ENCODE results near the gene GLI3. TPM values are rescaled to one million over a fixed set of nuclear protein-coding genes. Genes with fewer than 3 reads are reported as not detected.
"Not testable (repeated sequence)": the region's sequence is repeated elsewhere in the genome, so short reads cannot be mapped to it uniquely, and the experiment has no call there.

The GLI3 gene
- total RNA-seq, 2 donors from 2014 or later: 6.0 to 8.1 TPM

- intact Hi-C loops (cut with DNase I): no loop called here
- ATAC-seq: no peak
- DNase-seq: no peak
These were observed 17.6 kb downstream of the GLI3 start for GRCh38 chr7:42219447-42219846.

GRCh38 chr7:42218248-42218647, 18.8 kb downstream of the GLI3 start:
- intact Hi-C loops (cut with DNase I): no loop called here
- DNase-seq: no peak
- ATAC-seq: no peak

GRCh38 chr7:42217548-42217947, 19.5 kb downstream of the GLI3 start:
- DNase-seq (no peak), ATAC-seq (no peak)
- intact Hi-C loops (cut with DNase I): no loop called here

- ATAC-seq: no peak
These were observed 20.0 kb downstream of the GLI3 start for GRCh38 chr7:42217053-42217452.

GRCh38 chr7:42214060-42214679, 22.8 kb downstream of the GLI3 start:
- intact Hi-C loops (cut with DNase I): no loop called here
- DNase-seq: no peak
- ATAC-seq: no peak

More at GRCh38 chr7:42217053-42217452, 20.0 kb downstream of the GLI3 start:
- intact Hi-C loops (cut with DNase I): no loop called here
- no peak for DNase-seq

- no peak for ATAC-seq
- no peak for DNase-seq
- intact Hi-C loops (cut with DNase I): no loop called here
These were observed 23.9 kb downstream of the GLI3 start for GRCh38 chr7:42213093-42213492.

GRCh38 chr7:42212541-42213090, 24.4 kb downstream of the GLI3 start:
- intact Hi-C loops (cut with DNase I): no loop called here
- DNase-seq: no peak
- ATAC-seq: no peak

- intact Hi-C loops (cut with DNase I): no loop called here
- ATAC-seq (peak in 1 of 2 donors; percentile 30), DNase-seq (no peak)
These were observed 25.1 kb downstream of the GLI3 start for GRCh38 chr7:42211938-42212337.

GRCh38 chr7:42210779-42211178, 26.2 kb downstream of the GLI3 start:
- intact Hi-C loops (cut with DNase I): no loop called here
- DNase-seq: no peak
- no peak for ATAC-seq

- ATAC-seq (no peak), DNase-seq (no peak)
- intact Hi-C loops (cut with DNase I): no loop called here
These were observed 26.7 kb downstream of the GLI3 start for GRCh38 chr7:42210333-42210732.

GRCh38 chr7:42209085-42209484, 27.9 kb downstream of the GLI3 start:
- intact Hi-C loops (cut with DNase I); ATAC-seq: not testable (repeated sequence)

GRCh38 chr7:42208572-42208971, 28.4 kb downstream of the GLI3 start:
- no peak for ATAC-seq
- intact Hi-C loops (cut with DNase I): no loop called here
- no peak for DNase-seq

More at GRCh38 chr7:42209085-42209484, 27.9 kb downstream of the GLI3 start:
- DNase-seq: not testable (repeated sequence)

GRCh38 chr7:42207420-42207819, 29.6 kb downstream of the GLI3 start:
- no peak for ATAC-seq
- intact Hi-C loops (cut with DNase I): no loop called here
- no peak for DNase-seq

- intact Hi-C loops (cut with DNase I): no loop called here
- ATAC-seq: no peak
- no peak for DNase-seq
These were observed 33.7 kb downstream of the GLI3 start for GRCh38 chr7:42203336-42203735.

- no peak for ATAC-seq
These were observed 34.4 kb downstream of the GLI3 start for GRCh38 chr7:42202601-42203000.

GRCh38 chr7:42198974-42199668, 37.9 kb downstream of the GLI3 start:
- intact Hi-C loops (cut with DNase I): no loop called here
- DNase-seq: no peak
- ATAC-seq: no peak

More at GRCh38 chr7:42202601-42203000, 34.4 kb downstream of the GLI3 start:
- DNase-seq: no peak
- intact Hi-C loops (cut with DNase I): no loop called here

- intact Hi-C loops (cut with DNase I): no loop called here
- ATAC-seq: no peak
- no peak for DNase-seq
These were observed 38.7 kb downstream of the GLI3 start for GRCh38 chr7:42198296-42198695.

GRCh38 chr7:42197451-42197850, 39.6 kb downstream of the GLI3 start:
- no peak for ATAC-seq
- no peak for DNase-seq
- intact Hi-C loops (cut with DNase I): no loop called here

GRCh38 chr7:42194238-42194637, 42.8 kb downstream of the GLI3 start:
- intact Hi-C loops (cut with DNase I): no loop called here
- DNase-seq (no peak), ATAC-seq (peak in 1 of 2 donors; percentile 38)

GRCh38 chr7:42193471-42194129, 43.4 kb downstream of the GLI3 start:
- DNase-seq (no peak), ATAC-seq (no peak)
- intact Hi-C loops (cut with DNase I): no loop called here

Measured in left cardiac atrium (tissue), 4 donors.